Endodermal cell (in vitro differentiated cells): Measurements from ENCODE around the gene NUDT19. TPM values are rescaled to one million over a fixed set of nuclear protein-coding genes. Genes with fewer than 3 reads are reported as not detected.
"Not testable (repeated sequence)": the region's sequence is repeated elsewhere in the genome, so short reads cannot be mapped to it uniquely, and the experiment has no call there.

Experiments used
- DNase-seq: peaks from one replicate; pipeline ENCODE4 v3.0.0-alpha.2; 2017
- H3K27ac ChIP-seq: 2 replicates; pipeline ENCODE4 v1.5.1; 2013; ENCODE audit warnings: mild to moderate bottlenecking, low read depth, low read length, moderate library complexity
- H3K27me3 ChIP-seq: 2 replicates; pipeline ENCODE4 v1.6.1; 2013; ENCODE audit warnings: mild to moderate bottlenecking, low read length, moderate library complexity; ENCODE audit not compliant: insufficient read depth, control insufficient read depth, poor library complexity, severe bottlenecking
- H3K36me3 ChIP-seq: 2 replicates; pipeline ENCODE4 v1.7.0; 2013; ENCODE audit warnings: mild to moderate bottlenecking, low read length, moderate library complexity; ENCODE audit not compliant: control insufficient read depth, insufficient read depth
- H3K4me1 ChIP-seq: one replicate; pipeline ENCODE4 v1.7.0; 2013; ENCODE audit warnings: low read length; ENCODE audit not compliant: control insufficient read depth, insufficient read depth
- H3K4me3 ChIP-seq: 2 replicates; pipeline ENCODE4 v1.5.1; 2013; ENCODE audit warnings: mild to moderate bottlenecking, low read length, moderate library complexity
- H3K9ac ChIP-seq: 2 replicates; pipeline ENCODE4 v1.6.1; 2013; ENCODE audit warnings: mild to moderate bottlenecking, low read length, moderate library complexity; ENCODE audit not compliant: poor library complexity, severe bottlenecking; ENCODE audit errors: extremely low read depth
- H3K9me3 ChIP-seq: 2 replicates; pipeline ENCODE4 v1.6.1; 2013; ENCODE audit warnings: mild to moderate bottlenecking, low read length, moderate library complexity; ENCODE audit not compliant: control insufficient read depth
- H3K27ac Mint-ChIP-seq: 2 replicates; pipeline ENCODE4 v1.8.0; 2020; ENCODE audit warnings: mixed read lengths
- H3K27me3 Mint-ChIP-seq: 2 replicates; pipeline ENCODE4 v1.8.0; 2021; ENCODE audit warnings: mild to moderate bottlenecking, mixed read lengths; ENCODE audit not compliant: insufficient read depth
- H3K36me3 Mint-ChIP-seq: 2 replicates; pipeline ENCODE4 v1.8.0; 2020; ENCODE audit warnings: low read depth, mixed read lengths
- H3K4me1 Mint-ChIP-seq: 2 replicates; pipeline ENCODE4 v1.8.0; 2020; ENCODE audit warnings: mixed read lengths
- H3K4me3 Mint-ChIP-seq: 2 replicates; pipeline ENCODE4 v1.8.0; 2020; ENCODE audit warnings: mild to moderate bottlenecking, moderate library complexity, mixed read lengths
- H3K9me3 Mint-ChIP-seq: 2 replicates; pipeline ENCODE4 v1.8.0; 2020; ENCODE audit warnings: mild to moderate bottlenecking, mixed read lengths
- WGBS, 2 experiments: methylation state at CpG; one replicate each; pipeline versions ENCODE4 v1.1.5 to v1.1.7; 2013; ENCODE audit warnings: missing lambda C conversion rate in 2 of 2, mixed read lengths in 1 of 2; ENCODE audit not compliant: insufficient coverage in 1 of 2, insufficient read length in 1 of 2; 5-methylcytosine and 5-hydroxymethylcytosine counted together
- total RNA-seq, 2 donors: library from RNA; stranded (reverse); fragmentation: NEBNext Ultra II Directional in 1 of 2; extraction: Animal tissue kit (Norgen Biotek cat#: 25700) in 1 of 2; gene quantifications; 2 replicates in 1 of 2; 3 replicates in 1 of 2; pipeline ENCODE4 v1.2.1, GENCODE V29; 2021
- TF ChIP-seq, protein P1 (sequence below): fragments of 200-600 bp; sonication (generic); conservative IDR thresholded peaks from 2 replicates; pipeline ENCODE4 v1.5.0; 2021; ENCODE audit warnings: antibody characterized with exemption, mild to moderate bottlenecking

The NUDT19 gene
- total RNA-seq, 2 donors from 2014 or later: 5.8 to 6.8 TPM

DNA sequence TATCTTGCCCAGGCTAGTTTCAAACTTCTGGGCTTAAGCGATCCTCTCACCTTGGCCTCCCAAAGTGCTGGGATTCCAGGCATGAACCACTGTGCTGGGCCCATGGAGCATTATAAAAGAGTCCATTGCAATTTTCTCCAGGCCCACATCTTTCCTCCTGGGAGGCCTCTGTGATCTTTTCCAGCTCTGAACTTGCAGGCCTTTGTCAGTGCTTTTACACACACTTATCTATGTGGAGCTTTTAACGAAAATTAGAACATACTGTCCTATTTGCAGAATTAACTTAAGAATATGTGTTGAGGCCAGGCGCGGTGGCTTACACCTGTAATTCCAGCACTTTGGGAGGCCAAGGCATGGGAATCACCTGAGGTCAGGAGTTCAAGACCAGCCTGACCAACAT lies 51.8 kb downstream of the NUDT19 start:
- WGBS, 2 experiments: 92% methylated on average over 3 to 4 of the region's 4 CpGs
- no peak overlapping the region for H3K27ac Mint-ChIP-seq
- H3K36me3 ChIP-seq: no peaks in the 10 kb centered on the region

DNA sequence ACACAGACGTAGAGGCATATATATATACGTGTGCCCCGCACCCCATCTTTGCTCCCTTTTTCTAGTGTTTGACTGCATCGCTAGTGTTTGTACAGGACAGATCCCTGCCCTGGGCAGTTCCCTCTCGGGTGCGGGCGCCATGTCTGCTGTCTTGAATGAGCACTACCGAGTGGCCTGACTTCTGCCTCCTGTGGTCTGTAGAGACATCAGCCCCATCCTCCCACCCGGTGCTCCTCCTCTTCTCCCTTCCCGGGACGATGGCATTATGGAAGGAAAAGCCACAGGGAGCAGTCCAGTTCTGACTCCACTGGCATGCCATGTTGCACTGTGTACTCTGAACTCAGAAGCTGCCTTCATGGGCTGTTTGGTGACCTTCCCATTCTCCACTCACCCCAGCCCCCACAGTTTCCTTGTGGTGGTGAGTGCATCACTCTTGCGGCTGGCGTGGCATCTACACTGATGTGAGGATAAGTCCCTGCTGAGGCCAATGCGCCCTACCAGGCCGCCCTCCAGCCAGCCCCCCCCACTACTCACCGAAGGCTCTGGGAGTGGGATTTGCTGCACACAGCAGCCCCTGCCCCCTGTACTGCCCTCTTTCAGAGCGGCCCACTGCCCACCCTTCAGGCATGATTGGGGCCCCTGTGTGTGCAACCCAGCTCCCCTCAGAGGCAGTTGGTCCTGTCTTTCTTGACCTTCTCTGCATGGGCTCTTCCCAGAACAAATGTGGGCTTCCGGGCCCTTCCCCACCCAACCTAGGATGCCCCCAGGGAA lies 53.1 kb downstream of the NUDT19 start:
- Histone ChIP-seq H3K27me3 (peaks cover 6% of the 10 kb centered on the region), H3K4me3 (no peak overlapping the region), H3K9ac (no peak overlapping the region), H3K27ac (no peak overlapping the region), H3K36me3 (no peaks in the 10 kb centered on the region), H3K4me1 (no peaks in the 10 kb centered on the region), H3K9me3 (no peaks in the 10 kb centered on the region)
- H3K27me3 Mint-ChIP-seq: peaks cover 6% of the 10 kb centered on the region
- H3K36me3 Mint-ChIP-seq: no peaks in the 10 kb centered on the region
- no peaks in the 10 kb centered on the region for H3K4me1 Mint-ChIP-seq
- H3K4me3 Mint-ChIP-seq: no peak overlapping the region
- 92 to 96% methylated on average over 9 to 18 of the region's 18 CpGs for WGBS, 2 experiments
- no peak for DNase-seq
- TF ChIP-seq, protein P1, sequence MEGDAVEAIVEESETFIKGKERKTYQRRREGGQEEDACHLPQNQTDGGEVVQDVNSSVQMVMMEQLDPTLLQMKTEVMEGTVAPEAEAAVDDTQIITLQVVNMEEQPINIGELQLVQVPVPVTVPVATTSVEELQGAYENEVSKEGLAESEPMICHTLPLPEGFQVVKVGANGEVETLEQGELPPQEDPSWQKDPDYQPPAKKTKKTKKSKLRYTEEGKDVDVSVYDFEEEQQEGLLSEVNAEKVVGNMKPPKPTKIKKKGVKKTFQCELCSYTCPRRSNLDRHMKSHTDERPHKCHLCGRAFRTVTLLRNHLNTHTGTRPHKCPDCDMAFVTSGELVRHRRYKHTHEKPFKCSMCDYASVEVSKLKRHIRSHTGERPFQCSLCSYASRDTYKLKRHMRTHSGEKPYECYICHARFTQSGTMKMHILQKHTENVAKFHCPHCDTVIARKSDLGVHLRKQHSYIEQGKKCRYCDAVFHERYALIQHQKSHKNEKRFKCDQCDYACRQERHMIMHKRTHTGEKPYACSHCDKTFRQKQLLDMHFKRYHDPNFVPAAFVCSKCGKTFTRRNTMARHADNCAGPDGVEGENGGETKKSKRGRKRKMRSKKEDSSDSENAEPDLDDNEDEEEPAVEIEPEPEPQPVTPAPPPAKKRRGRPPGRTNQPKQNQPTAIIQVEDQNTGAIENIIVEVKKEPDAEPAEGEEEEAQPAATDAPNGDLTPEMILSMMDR: no peak
- no peak overlapping the region for H3K27ac Mint-ChIP-seq
- H3K9me3 Mint-ChIP-seq: no peaks in the 10 kb centered on the region

More for the DNA sequence above, 51.8 kb downstream of the NUDT19 start:
- Histone ChIP-seq H3K27me3 (peaks cover 6% of the 10 kb centered on the region), H3K4me1 (no peaks in the 10 kb centered on the region), H3K4me3 (no peak overlapping the region), H3K9ac (no peak overlapping the region), H3K27ac (no peak overlapping the region), H3K9me3 (no peaks in the 10 kb centered on the region)
- no peak for DNase-seq
- Mint-ChIP-seq H3K4me3 (no peak overlapping the region), H3K36me3 (no peaks in the 10 kb centered on the region), H3K4me1 (no peaks in the 10 kb centered on the region), H3K9me3 (no peaks in the 10 kb centered on the region), H3K27me3 (peaks cover 9% of the 10 kb centered on the region)
- TF ChIP-seq, protein P1: no peak

DNA sequence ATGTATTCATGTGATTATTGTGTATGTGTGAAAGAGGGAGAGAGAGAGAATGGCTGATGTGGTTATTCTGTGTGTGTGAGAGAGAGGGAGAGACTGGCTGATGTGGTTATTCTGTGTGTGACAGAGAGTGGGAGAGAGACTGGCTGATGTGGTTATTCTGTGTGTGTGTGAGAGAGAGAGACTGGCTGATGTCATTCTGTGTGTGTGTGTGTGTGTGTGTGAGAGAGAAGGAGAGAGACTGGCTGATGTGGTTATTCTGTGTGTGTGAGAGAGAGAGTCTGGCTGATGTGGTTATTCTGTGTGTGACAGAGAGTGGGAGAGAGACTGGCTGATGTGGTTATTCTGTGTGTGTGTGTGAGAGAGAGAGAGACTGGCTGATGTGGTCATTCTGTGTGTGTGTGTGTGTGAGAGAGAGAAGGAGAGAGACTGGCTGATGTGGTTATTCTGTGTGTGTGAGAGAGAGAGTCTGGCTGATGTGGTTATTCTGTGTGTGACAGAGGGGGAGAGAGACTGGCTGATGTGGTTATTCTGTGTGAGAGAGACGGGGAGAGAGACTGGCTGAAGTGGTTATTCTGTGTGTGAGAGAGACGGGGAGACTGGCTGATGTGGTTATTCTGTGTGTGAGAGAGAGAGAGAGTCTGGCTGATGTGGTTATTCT lies 54.1 kb downstream of the NUDT19 start:
- not testable (repeated sequence) for DNase-seq, H3K36me3 Mint-ChIP-seq, H3K9ac ChIP-seq, H3K4me3 ChIP-seq, H3K4me3 Mint-ChIP-seq, H3K4me1 ChIP-seq, H3K9me3 ChIP-seq, H3K36me3 ChIP-seq, H3K27ac Mint-ChIP-seq, H3K27me3 ChIP-seq, H3K27ac ChIP-seq, H3K27me3 Mint-ChIP-seq, H3K4me1 Mint-ChIP-seq, H3K9me3 Mint-ChIP-seq
- WGBS, 2 experiments: 90% methylated on average over 2 of the region's 2 CpGs; no CpG with 5 or more reads in 1 of the 2 experiments

DNA sequence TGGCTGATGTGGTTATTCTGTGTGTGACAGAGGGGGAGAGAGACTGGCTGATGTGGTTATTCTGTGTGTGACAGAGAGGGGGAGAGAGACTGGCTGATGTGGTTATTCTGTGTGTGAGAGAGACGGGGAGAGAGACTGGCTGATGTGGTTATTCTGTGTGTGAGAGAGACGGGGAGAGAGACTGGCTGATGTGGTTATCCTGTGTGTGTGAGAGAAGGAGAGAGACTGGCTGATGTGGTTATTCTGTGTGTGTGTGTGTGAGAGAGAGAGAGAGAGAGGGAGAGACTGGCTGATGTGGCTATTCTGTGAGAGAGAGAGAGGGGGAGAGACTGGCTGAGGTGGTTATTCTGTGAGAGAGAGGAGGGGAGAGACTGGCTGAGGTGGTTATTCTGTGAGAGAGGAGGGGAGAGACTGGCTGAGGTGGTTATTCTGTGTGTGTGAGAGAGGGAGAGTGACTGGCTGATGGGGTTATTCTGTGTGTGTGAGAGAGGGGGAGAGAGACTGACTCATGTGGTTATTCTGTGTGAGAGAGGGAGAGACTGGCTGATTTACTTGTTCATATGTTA lies 55.1 kb downstream of the NUDT19 start:
- H3K4me1 Mint-ChIP-seq, H3K4me3 Mint-ChIP-seq, H3K27ac ChIP-seq, H3K36me3 Mint-ChIP-seq, H3K9me3 Mint-ChIP-seq, H3K36me3 ChIP-seq, H3K27me3 ChIP-seq, H3K27ac Mint-ChIP-seq, H3K4me3 ChIP-seq, H3K9me3 ChIP-seq, H3K9ac ChIP-seq, H3K27me3 Mint-ChIP-seq, H3K4me1 ChIP-seq: not testable (repeated sequence)
- DNase-seq: peak; percentile 42
- WGBS, 2 experiments: 50 to 88% methylated on average over 2 of the region's 2 CpGs
